ENCODE data around the gene PRKAB1.

GRCh38 chr12:119664642-119665041, 3.3 kb upstream of the PRKAB1 start:
- TF ChIP-seq POLR2A (IDR thresholded peaks at IDR 0.05) = no peak
- no peak for TF ChIP-seq CTCF (IDR thresholded peaks at IDR 0.05)

All from gastroesophageal sphincter (tissue), 3 donors.